ENCODE results near the gene LITAF. TPM values are rescaled to one million over a fixed set of nuclear protein-coding genes. Genes with fewer than 3 reads are reported as not detected.
"Not testable (repeated sequence)": the region's sequence is repeated elsewhere in the genome, so short reads cannot be mapped to it uniquely, and the experiment has no call there.

LITAF gene
- total RNA-seq, 2 donors from 2014 or later: 144 to 211 TPM

GRCh38 chr16:11515540-11516430 lies 70.9 kb downstream of the LITAF start:
- TF ChIP-seq, protein P1, sequence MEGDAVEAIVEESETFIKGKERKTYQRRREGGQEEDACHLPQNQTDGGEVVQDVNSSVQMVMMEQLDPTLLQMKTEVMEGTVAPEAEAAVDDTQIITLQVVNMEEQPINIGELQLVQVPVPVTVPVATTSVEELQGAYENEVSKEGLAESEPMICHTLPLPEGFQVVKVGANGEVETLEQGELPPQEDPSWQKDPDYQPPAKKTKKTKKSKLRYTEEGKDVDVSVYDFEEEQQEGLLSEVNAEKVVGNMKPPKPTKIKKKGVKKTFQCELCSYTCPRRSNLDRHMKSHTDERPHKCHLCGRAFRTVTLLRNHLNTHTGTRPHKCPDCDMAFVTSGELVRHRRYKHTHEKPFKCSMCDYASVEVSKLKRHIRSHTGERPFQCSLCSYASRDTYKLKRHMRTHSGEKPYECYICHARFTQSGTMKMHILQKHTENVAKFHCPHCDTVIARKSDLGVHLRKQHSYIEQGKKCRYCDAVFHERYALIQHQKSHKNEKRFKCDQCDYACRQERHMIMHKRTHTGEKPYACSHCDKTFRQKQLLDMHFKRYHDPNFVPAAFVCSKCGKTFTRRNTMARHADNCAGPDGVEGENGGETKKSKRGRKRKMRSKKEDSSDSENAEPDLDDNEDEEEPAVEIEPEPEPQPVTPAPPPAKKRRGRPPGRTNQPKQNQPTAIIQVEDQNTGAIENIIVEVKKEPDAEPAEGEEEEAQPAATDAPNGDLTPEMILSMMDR (IDR thresholded peaks at IDR 0.05): no peak
- intact Hi-C loops (cut with DNase I): no loop called here
- DNase-seq: no peak

DNA sequence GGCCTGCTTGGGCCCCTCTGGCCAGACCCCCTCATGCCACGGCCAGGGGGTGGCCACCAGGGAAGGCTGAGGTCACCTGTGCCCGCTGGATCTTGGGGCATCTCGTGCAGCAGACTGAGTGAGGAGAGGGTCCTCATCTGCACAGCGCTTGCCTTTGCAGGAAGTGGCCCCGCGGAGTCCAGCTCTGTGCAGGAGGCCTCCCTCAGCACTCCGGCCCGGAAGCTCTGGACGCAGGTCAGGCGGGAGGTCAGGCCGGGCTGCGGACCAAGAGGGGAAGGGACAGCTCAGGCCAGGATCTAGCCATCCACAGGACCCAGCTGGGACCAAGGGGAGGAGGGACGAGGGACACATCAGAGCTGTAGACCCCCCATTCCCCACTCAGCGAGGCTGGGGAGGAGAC lies 72.4 kb downstream of the LITAF start:
- H3K4me3 ChIP-seq: no peak overlapping the region
- H3K27me3 ChIP-seq: no peaks in the 10 kb centered on the region
- H3K4me1 ChIP-seq: no peaks in the 10 kb centered on the region
- H3K36me3 ChIP-seq: no peaks in the 10 kb centered on the region
- H3K9ac ChIP-seq (ENCODE audit: low read depth in 2 of 2, low read length in 2 of 2): no peak overlapping the region
- intact Hi-C loops (cut with DNase I): no loop called here
- H3K27ac ChIP-seq: no peak overlapping the region
- H3K9me3 ChIP-seq: no peaks in the 10 kb centered on the region
- TF ChIP-seq, protein P1 (IDR thresholded peaks at IDR 0.05): no peak
- DNase-seq: no peak

More at GRCh38 chr16:11515540-11516430, 70.9 kb downstream of the LITAF start:
- H3K9ac ChIP-seq (ENCODE audit: low read depth in 2 of 2, low read length in 2 of 2): no peak overlapping the region
- H3K27me3 ChIP-seq: no peaks in the 10 kb centered on the region
- no peak overlapping the region for H3K27ac ChIP-seq
- no peaks in the 10 kb centered on the region for H3K36me3 ChIP-seq
- H3K4me1 ChIP-seq: no peaks in the 10 kb centered on the region
- H3K9me3 ChIP-seq: no peaks in the 10 kb centered on the region
- H3K4me3 ChIP-seq: no peak overlapping the region

GRCh38 chr16:11513366-11513765 lies 73.4 kb downstream of the LITAF start:
- H3K36me3 ChIP-seq; H3K4me3 ChIP-seq; H3K9ac ChIP-seq (ENCODE audit: low read depth in 2 of 2, low read length in 2 of 2); H3K9me3 ChIP-seq; H3K27ac ChIP-seq; DNase-seq; intact Hi-C loops (cut with DNase I); H3K27me3 ChIP-seq; H3K4me1 ChIP-seq: not testable (repeated sequence)

DNA sequence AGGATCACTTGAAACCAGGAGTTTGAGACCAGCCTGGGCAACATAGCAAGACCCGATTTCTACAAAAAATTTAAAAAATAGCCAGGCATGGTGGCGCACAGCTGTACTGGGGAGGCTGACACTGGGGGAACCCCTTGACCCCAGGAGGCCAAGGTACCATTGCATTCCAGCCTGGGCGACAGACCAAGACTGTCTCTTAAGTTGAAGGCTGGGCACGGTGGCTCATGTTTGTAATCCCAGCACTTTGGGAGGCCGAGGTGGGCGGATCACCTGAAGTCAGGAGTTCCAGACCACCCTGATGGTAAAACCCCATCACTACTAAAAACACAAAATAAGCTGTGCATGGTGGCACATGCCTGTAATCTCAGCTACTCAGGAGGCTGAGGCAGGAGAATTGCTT lies 74.9 kb downstream of the LITAF start:
- Histone ChIP-seq H3K4me3 (no peak overlapping the region), H3K27ac (no peak overlapping the region), H3K9me3 (no peaks in the 10 kb centered on the region), H3K27me3 (no peaks in the 10 kb centered on the region), H3K36me3 (no peaks in the 10 kb centered on the region), H3K9ac (ENCODE audit: low read depth in 2 of 2, low read length in 2 of 2) (no peak overlapping the region), H3K4me1 (no peaks in the 10 kb centered on the region)
- TF ChIP-seq, protein P1 (IDR thresholded peaks at IDR 0.05): no peak
- no peak for DNase-seq
- intact Hi-C loops (cut with DNase I): no loop called here

- intact Hi-C loops (cut with DNase I): no loop called here
- Histone ChIP-seq H3K9me3 (no peaks in the 10 kb centered on the region), H3K4me3 (no peak overlapping the region), H3K27me3 (no peaks in the 10 kb centered on the region), H3K27ac (no peak overlapping the region), H3K36me3 (no peaks in the 10 kb centered on the region), H3K9ac (ENCODE audit: low read depth in 2 of 2, low read length in 2 of 2) (no peak overlapping the region), H3K4me1 (no peaks in the 10 kb centered on the region)
- no peak for DNase-seq
- TF ChIP-seq, protein P1 (IDR thresholded peaks at IDR 0.05): no peak
Observed at GRCh38 chr16:11511328-11511727, 75.4 kb downstream of the LITAF start.
